H1 (cell line): ENCODE measurements around the gene CFAP97. TPM values are rescaled to one million over a fixed set of nuclear protein-coding genes. Genes with fewer than 3 reads are reported as not detected.

ENCODE experiments used
- CTCF ChIA-PET: fragments of 300-600 bp; sonication (Branson Sonifier 250); formaldehyde crosslinking; loops from one replicate; lab custom pipeline; 2021; ENCODE audit not compliant: partially characterized antibody; lab: Charles Lee
- POLR2A ChIA-PET: fragments of 300-600 bp; sonication (Branson Sonifier 250); formaldehyde crosslinking; loops from one replicate; lab custom pipeline; 2021; ENCODE audit warnings: inconsistent platforms; ENCODE audit not compliant: partially characterized antibody; lab: Charles Lee
- DNase-seq, 2 experiments: peaks; one replicate each; pipeline versions ENCODE4 v3.0.0 to v3.0.0-alpha.2; 2010 to 2022; ENCODE audit warnings: low spot score in 2 of 2, low read depth in 1 of 2, mixed read lengths in 1 of 2
- FAIRE-seq: peaks from 2 replicates; lab custom pipeline; 2011; peaks lifted over from hg19 to GRCh38; lab: Jason Lieb, UNC
- H2AFZ ChIP-seq: 2 replicates; pipeline ENCODE4 v1.8.1; 2012; ENCODE audit warnings: low read length, inconsistent platforms
- H2AK5ac ChIP-seq: 2 replicates; pipeline ENCODE4 v1.6.1; 2013; ENCODE audit warnings: low read depth, low read length
- H2BK120ac ChIP-seq: replicated peaks from 2 replicates; pipeline ENCODE3; 2013; ENCODE audit warnings: low read depth, low read length, inconsistent platforms
- H2BK12ac ChIP-seq: 2 replicates; pipeline ENCODE4 v1.6.1; 2013; ENCODE audit warnings: low read depth, low read length
- H2BK15ac ChIP-seq: 2 replicates; pipeline ENCODE4 v1.6.1; 2013; ENCODE audit warnings: low read length
- H2BK20ac ChIP-seq: 2 replicates; pipeline ENCODE4 v1.6.1; 2013; ENCODE audit warnings: low read length
- H2BK5ac ChIP-seq: 2 replicates; pipeline ENCODE4 v1.6.1; 2013; ENCODE audit warnings: low read depth, low read length
- H3K14ac ChIP-seq: 2 replicates; pipeline ENCODE4 v1.6.1; 2013; ENCODE audit warnings: inconsistent platforms; ENCODE audit not compliant: insufficient read length
- H3K18ac ChIP-seq: 2 replicates; pipeline ENCODE4 v1.6.1; 2013; ENCODE audit warnings: low read length; ENCODE audit errors: extremely low read depth
- H3K23ac ChIP-seq: 2 replicates; pipeline ENCODE4 v1.6.1; 2013; ENCODE audit warnings: inconsistent platforms; ENCODE audit not compliant: insufficient read length
- H3K23me2 ChIP-seq: 2 replicates; pipeline ENCODE4 v1.6.1; 2013; ENCODE audit warnings: low read depth, low read length
- H3K27ac ChIP-seq: 2 replicates; pipeline ENCODE4 v1.6.1; 2011; ENCODE audit warnings: low read depth, low read length, inconsistent platforms
- H3K27me3 ChIP-seq, 4 experiments: replicated peaks in 1 of 4; 1 replicate in 1 of 4; 2 replicates in 3 of 4; pipeline versions ENCODE4 v1.6.1 to v1.8.1; 2011 to 2013; ENCODE audit warnings: low read length in 3 of 4, mild to moderate bottlenecking in 3 of 4, inconsistent platforms in 2 of 4, mixed read lengths in 2 of 4, moderate library complexity in 1 of 4; ENCODE audit not compliant: control insufficient read depth in 3 of 4, insufficient read depth in 3 of 4; ENCODE audit errors: extremely low read depth in 1 of 4
- H3K36me3 ChIP-seq, 4 experiments: 2 replicates each; pipeline versions ENCODE4 v1.6.1 to v1.8.1; 2011 to 2013; ENCODE audit warnings: mild to moderate bottlenecking in 4 of 4, low read length in 3 of 4, moderate library complexity in 2 of 4, control low read depth in 1 of 4, inconsistent platforms in 1 of 4; ENCODE audit not compliant: insufficient read depth in 4 of 4, control insufficient read depth in 2 of 4
- H3K4ac ChIP-seq: replicated peaks from 2 replicates; pipeline ENCODE3; 2013; ENCODE audit warnings: low read length, low read depth, mixed read lengths, inconsistent platforms; ENCODE audit not compliant: insufficient read length
- H3K4me1 ChIP-seq, 4 experiments: replicated peaks in 1 of 4; 1 replicate in 1 of 4; 2 replicates in 3 of 4; pipeline versions ENCODE4 v1.6.1 to v1.8.1; 2011 to 2013; ENCODE audit warnings: low read length in 3 of 4, inconsistent platforms in 2 of 4, mixed read lengths in 1 of 4; ENCODE audit not compliant: insufficient read depth in 4 of 4, control insufficient read depth in 3 of 4
- H3K4me2 ChIP-seq, 2 experiments: 2 replicates each; pipeline versions ENCODE4 v1.6.1 to v1.8.1; 2011 to 2013; ENCODE audit warnings: low read depth in 2 of 2, low read length in 2 of 2, control low read depth in 1 of 2, inconsistent platforms in 1 of 2, mild to moderate bottlenecking in 1 of 2; ENCODE audit not compliant: insufficient read depth in 1 of 2
- H3K4me3 ChIP-seq, 4 experiments: fragments of 200-600, 300-600 bp in 1 of 4; sonication (generic), shearing (Covaris generic), sonication (Bioruptor Twin) in 1 of 4; 2 replicates each; pipeline versions ENCODE4 v1.5.1 to v1.8.1; 2011 to 2016; ENCODE audit warnings: low read length in 4 of 4, low read depth in 3 of 4, control low read depth in 2 of 4, inconsistent platforms in 2 of 4, mild to moderate bottlenecking in 2 of 4, mixed read lengths in 1 of 4, moderate library complexity in 1 of 4; ENCODE audit not compliant: insufficient read depth in 2 of 4; ENCODE audit errors: extremely low read depth in 1 of 4
- H3K56ac ChIP-seq: replicated peaks from 2 replicates; pipeline ENCODE3; 2013; ENCODE audit warnings: low read depth, mild to moderate bottlenecking, mixed read lengths, low read length, inconsistent platforms; ENCODE audit not compliant: insufficient read length
- H3K79me1 ChIP-seq: 2 replicates; pipeline ENCODE4 v1.6.1; 2013; ENCODE audit warnings: low read depth, low read length, control low read depth
- H3K79me2 ChIP-seq, 2 experiments: 2 replicates each; pipeline versions ENCODE4 v1.6.1 to v1.8.1; 2012 to 2013; ENCODE audit warnings: low read length in 2 of 2, mild to moderate bottlenecking in 2 of 2, inconsistent platforms in 1 of 2; ENCODE audit not compliant: insufficient read depth in 2 of 2, control insufficient read depth in 1 of 2
- H3K9ac ChIP-seq, 4 experiments: replicated peaks in 1 of 4; 1 replicate in 1 of 4; 2 replicates in 3 of 4; pipeline versions ENCODE4 v1.6.1 to v1.8.1; 2011 to 2013; ENCODE audit warnings: low read depth in 3 of 4, low read length in 3 of 4, control low read depth in 2 of 4, mild to moderate bottlenecking in 2 of 4, moderate library complexity in 2 of 4, inconsistent platforms in 1 of 4; ENCODE audit errors: extremely low read depth in 1 of 4
- H3K9me3 ChIP-seq, 2 experiments: 2 replicates each; pipeline versions ENCODE4 v1.6.1 to v1.8.1; 2012 to 2013; ENCODE audit warnings: mild to moderate bottlenecking in 2 of 2, moderate library complexity in 2 of 2, control low read depth in 1 of 2, inconsistent platforms in 1 of 2, low read depth in 1 of 2, low read length in 1 of 2, mixed read lengths in 1 of 2; ENCODE audit not compliant: insufficient read depth in 2 of 2
- H4K20me1 ChIP-seq, 2 experiments: replicated peaks in 1 of 2; 2 replicates each; pipeline versions ENCODE3 to v1.8.1; 2011 to 2013; ENCODE audit warnings: inconsistent platforms in 2 of 2, low read length in 2 of 2, mild to moderate bottlenecking in 1 of 2; ENCODE audit not compliant: insufficient read depth in 2 of 2, control insufficient read depth in 1 of 2
- H4K5ac ChIP-seq: 2 replicates; pipeline ENCODE4 v1.6.1; 2013; ENCODE audit warnings: low read length, low read depth, mixed read lengths, inconsistent platforms; ENCODE audit not compliant: insufficient read length
- H4K8ac ChIP-seq: 2 replicates; pipeline ENCODE4 v1.8.0; 2013; ENCODE audit warnings: mild to moderate bottlenecking, moderate library complexity, low read length, inconsistent platforms; ENCODE audit not compliant: insufficient read depth; ENCODE audit errors: extremely low read depth
- H4K91ac ChIP-seq: replicated peaks from 2 replicates; pipeline ENCODE3; 2013; ENCODE audit warnings: low read length, mixed read lengths, inconsistent platforms; ENCODE audit not compliant: insufficient read length
- ASH2L ChIP-seq: fragments of 200-600, 300-600 bp; sonication (generic); IDR thresholded peaks from one replicate; pipeline ENCODE4 v1.7.1; 2017; ENCODE audit warnings: low read length
- BRCA1 ChIP-seq: IDR thresholded peaks from 2 replicates; pipeline ENCODE4 v1.6.1; 2012; ENCODE audit warnings: low read depth, low read length, improper control_type of control experiment
- CBX5 ChIP-seq: fragments of 300-800, 300-1000 bp; sonication (generic); IDR thresholded peaks from 2 replicates; pipeline ENCODE4 v1.7.1; 2016; ENCODE audit warnings: antibody characterized with exemption, low read length, low read depth
- CBX8 ChIP-seq: fragments of 300-800, 300-1000 bp; sonication (generic); IDR thresholded peaks from 2 replicates; pipeline ENCODE4 v1.7.1; 2016; ENCODE audit warnings: low read depth, low read length, borderline replicate concordance
- CREB1 ChIP-seq: IDR thresholded peaks from 2 replicates; pipeline ENCODE4 v1.6.1; 2012; ENCODE audit warnings: inconsistent platforms
- CTBP2 ChIP-seq: IDR thresholded peaks from 2 replicates; pipeline ENCODE4 v1.7.0; 2011; ENCODE audit warnings: borderline replicate concordance, mild to moderate bottlenecking, moderate library complexity, mixed read lengths, low read length; ENCODE audit not compliant: insufficient read depth, insufficient read length
- FOSL1 ChIP-seq: IDR thresholded peaks from 2 replicates; pipeline ENCODE4 v1.6.1; 2011; ENCODE audit warnings: mild to moderate bottlenecking, low read depth, low read length, moderate library complexity; ENCODE audit not compliant: insufficient read depth
- GABPA ChIP-seq: IDR thresholded peaks from 2 replicates; pipeline ENCODE4 v1.6.1; 2011; ENCODE audit warnings: mild to moderate bottlenecking, low read length, moderate library complexity, borderline replicate concordance; ENCODE audit not compliant: insufficient read depth
- POLR2A ChIP-seq, 2 experiments: IDR thresholded peaks; 1 replicate in 1 of 2; 2 replicates in 1 of 2; pipeline ENCODE4 v1.6.1; 2011; ENCODE audit warnings: low read depth in 2 of 2, low read length in 2 of 2, mild to moderate bottlenecking in 2 of 2; ENCODE audit errors: control extremely low read depth in 1 of 2
- RBBP5 ChIP-seq: IDR thresholded peaks from 2 replicates; pipeline ENCODE4 v1.7.1; 2012; ENCODE audit warnings: low read depth, mild to moderate bottlenecking, inconsistent platforms, low read length, moderate library complexity, borderline replicate concordance
- RXRA ChIP-seq: IDR thresholded peaks from 2 replicates; pipeline ENCODE4 v1.6.1; 2011; ENCODE audit warnings: low read depth, mild to moderate bottlenecking, low read length, moderate library complexity; ENCODE audit not compliant: insufficient read depth
- TEAD4 ChIP-seq: IDR thresholded peaks from 2 replicates; pipeline ENCODE4 v1.6.1; 2012; ENCODE audit warnings: low read depth, low read length, inconsistent platforms, mixed read lengths
- WGBS, 2 experiments: shearing (Covaris generic) in 1 of 2; methylation state at CpG; one replicate each; pipeline versions ENCODE4 v1.1.6 to v1.1.7; 2013 to 2015; ENCODE audit warnings: low lambda C conversion rate in 2 of 2, mixed read lengths in 2 of 2, inconsistent platforms in 1 of 2, low coverage in 1 of 2, missing lambda C conversion rate in 1 of 2; ENCODE audit not compliant: insufficient replicate concordance in 2 of 2, insufficient coverage in 1 of 2, insufficient read length in 1 of 2; ENCODE audit errors: extremely low coverage in 1 of 2, missing lambda C conversion rate in 1 of 2; 5-methylcytosine and 5-hydroxymethylcytosine counted together
- polyA plus RNA-seq, 7 experiments: library from polyadenylated mRNA; depleted of rRNA in 3 of 7; stranded (reverse) in 5 of 7; unstranded in 2 of 7; fragments of >200 nt in 5 of 7; fragments of 200-250 nt in 2 of 7; gene quantifications; 1 replicate in 5 of 7; 2 replicates in 1 of 7; 4 replicates in 1 of 7; pipeline versions ENCODE4 v1.2.1 to v1.2.3, GENCODE V29; 2011 to 2013; ENCODE audit warnings: missing spikeins in 2 of 7, mixed read lengths in 2 of 7
- total RNA-seq: library from RNA; stranded (reverse); fragmentation: NEBNext Ultra II Directional; extraction: Animal tissue kit (Norgen Biotek cat#: 25700); gene quantifications from 2 replicates; pipeline ENCODE4 v1.2.1, GENCODE V29; 2021

Gene CFAP97
- total and polyA plus RNA-seq, 2 of the 8 experiments (the other 6 are each of a cell fraction or from before 2014, with no cell fraction given), result 9.2 to 40.4 TPM

DNA sequence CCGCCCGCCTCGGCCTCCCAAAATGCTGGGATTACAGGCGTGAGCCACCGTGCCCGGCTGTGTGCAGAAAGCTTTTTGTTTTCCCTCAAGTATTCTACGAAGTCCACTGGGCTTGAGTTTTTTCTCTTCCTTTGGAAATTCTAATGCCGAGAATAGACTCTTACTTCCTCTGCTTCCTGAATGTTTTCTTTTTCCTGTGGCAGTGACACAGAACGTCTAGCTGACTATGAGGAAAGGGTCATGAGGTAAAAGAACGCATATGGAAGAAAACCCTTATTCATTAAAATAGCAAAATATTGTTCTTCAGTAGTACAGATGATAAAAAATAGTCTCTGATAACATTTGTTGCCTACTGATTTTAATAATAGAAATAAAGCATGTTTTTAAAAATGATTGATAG, 65.6 kb downstream of the CFAP97 start:
- ChIA-PET CTCF (interaction anchor here (1.0 to 11.4 kb wide), 4 partner anchors 10 to 102 kb away, joined by 3 to 167 read pairs (median 26); no protein-coding TSS in a partner anchor), POLR2A (interaction anchor here (0.6 kb wide), 1 partner anchor 106 kb away, joined by 3 read pairs; no protein-coding TSS in a partner anchor)
- Histone ChIP-seq H3K4ac (no peak overlapping the region), H3K79me1 (no peaks in the 10 kb centered on the region), H3K23ac (no peak overlapping the region), H4K8ac (no peak overlapping the region), H3K23me2 (peaks cover 6% of the 10 kb centered on the region; the same call in 1 of the 2 replicates), H2AFZ (no peak overlapping the region), H3K36me3 (no peaks in the 10 kb centered on the region), H2AK5ac (no peak overlapping the region), H4K20me1 (no peaks in the 10 kb centered on the region), H3K27ac (no peak overlapping the region), H3K9me3 (no peaks in the 10 kb centered on the region), H3K9ac (no peak overlapping the region), H3K4me2 (no peak overlapping the region), H3K14ac (no peak overlapping the region), H2BK15ac (no peak overlapping the region), H3K79me2 (no peaks in the 10 kb centered on the region), H2BK12ac (no peak overlapping the region), H3K56ac (no peak overlapping the region), H4K5ac (no peak overlapping the region), H3K4me3 (no peak overlapping the region), H2BK5ac (no peak overlapping the region), H3K27me3 (no peaks in the 10 kb centered on the region; a peak in 1 of 7 replicates), H4K91ac (no peak overlapping the region), H2BK120ac (no peak overlapping the region), H3K4me1 (peaks cover 0 to 5% (median 3%) of the 10 kb centered on the region in 4 experiments; a peak in 4 of 7 replicates), H3K18ac (no peak overlapping the region), H2BK20ac (no peak overlapping the region)
- 95% methylated on average over 10 of the region's 10 CpGs; no CpG with 5 or more reads in 1 of the 2 experiments for WGBS, 2 experiments
- no peak for FAIRE-seq
- no peak for DNase-seq
- no peak for TF ChIP-seq BRCA1
- no peak for TF ChIP-seq GABPA
- no peak for TF ChIP-seq TEAD4
- TF ChIP-seq CBX8, result no peak
- no peak for TF ChIP-seq RXRA
- no peak for TF ChIP-seq FOSL1
- no peak for TF ChIP-seq CREB1
- TF ChIP-seq CTBP2, result no peak
- no peak for TF ChIP-seq POLR2A (IDR thresholded peaks at IDR 0.05; ENCODE audit: control extremely low read depth in 1 of 2, low read depth in 2 of 2, low read length in 2 of 2)
- TF ChIP-seq RBBP5, result no peak
- TF ChIP-seq ASH2L, result no peak
- TF ChIP-seq CBX5, result no peak
